SH-SY5Y (cell line): Measurements from ENCODE around the gene ARL8B.

Experiments used
- GATA2 ChIP-seq: IDR thresholded peaks from 2 replicates; pipeline ENCODE4 v1.6.1; 2011; ENCODE audit warnings: mild to moderate bottlenecking, low read depth, low read length
- GATA3 ChIP-seq: IDR thresholded peaks from 2 replicates; pipeline ENCODE4 v1.6.1; 2011; ENCODE audit warnings: low read depth, mild to moderate bottlenecking, low read length, moderate library complexity

GRCh38 chr3:5155241-5155640, 33.1 kb downstream of the ARL8B start:
- TF ChIP-seq GATA2 (no peak), GATA3 (no peak)
